ENCODE data around the gene DENND2C. TPM values are rescaled to one million over a fixed set of nuclear protein-coding genes. Genes with fewer than 3 reads are reported as not detected.

Gene DENND2C
- total and polyA plus RNA-seq, 4 donors, result 1.3 to 5.6 (median 3.4) TPM

DNA sequence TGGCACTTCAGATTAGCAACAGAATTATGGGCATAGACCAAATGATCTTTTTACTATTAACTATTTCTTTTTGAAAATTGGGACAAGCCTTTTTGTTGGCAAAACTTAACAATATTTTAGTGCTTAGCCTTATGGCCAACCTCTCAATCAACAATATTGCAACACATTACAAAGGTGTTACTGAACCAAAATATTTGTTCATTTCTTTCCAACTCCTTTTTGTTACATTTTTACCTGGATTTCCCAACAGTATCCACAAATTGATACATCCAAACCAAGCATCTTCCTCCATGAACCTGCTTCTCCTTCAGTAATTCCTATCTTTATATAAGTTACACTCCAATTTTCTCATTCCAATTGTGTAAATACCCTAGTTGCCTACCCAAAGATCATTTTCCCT, 27.0 kb upstream of the DENND2C start:
- peak in 1 of 2 donors; percentile 13 for TF ChIP-seq RXRA (IDR thresholded peaks at IDR 0.05)
- TF ChIP-seq TAF1 (conservative IDR thresholded peaks at IDR 0.05), result no peak
- TF ChIP-seq HNF4A (conservative IDR thresholded peaks at IDR 0.05), result peak in 1 of 2 donors; percentile 20
- TF ChIP-seq YY1 (IDR thresholded peaks at IDR 0.05), result no peak
- TF ChIP-seq, protein P1, sequence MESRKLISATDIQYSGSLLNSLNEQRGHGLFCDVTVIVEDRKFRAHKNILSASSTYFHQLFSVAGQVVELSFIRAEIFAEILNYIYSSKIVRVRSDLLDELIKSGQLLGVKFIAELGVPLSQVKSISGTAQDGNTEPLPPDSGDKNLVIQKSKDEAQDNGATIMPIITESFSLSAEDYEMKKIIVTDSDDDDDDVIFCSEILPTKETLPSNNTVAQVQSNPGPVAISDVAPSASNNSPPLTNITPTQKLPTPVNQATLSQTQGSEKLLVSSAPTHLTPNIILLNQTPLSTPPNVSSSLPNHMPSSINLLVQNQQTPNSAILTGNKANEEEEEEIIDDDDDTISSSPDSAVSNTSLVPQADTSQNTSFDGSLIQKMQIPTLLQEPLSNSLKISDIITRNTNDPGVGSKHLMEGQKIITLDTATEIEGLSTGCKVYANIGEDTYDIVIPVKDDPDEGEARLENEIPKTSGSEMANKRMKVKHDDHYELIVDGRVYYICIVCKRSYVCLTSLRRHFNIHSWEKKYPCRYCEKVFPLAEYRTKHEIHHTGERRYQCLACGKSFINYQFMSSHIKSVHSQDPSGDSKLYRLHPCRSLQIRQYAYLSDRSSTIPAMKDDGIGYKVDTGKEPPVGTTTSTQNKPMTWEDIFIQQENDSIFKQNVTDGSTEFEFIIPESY (IDR thresholded peaks at IDR 0.05), result no peak
- Histone ChIP-seq H3K9me3 (ENCODE audit: control insufficient read depth in 4 of 4, low read length in 3 of 4) (no peaks in the 10 kb centered on the region), H3K27ac (ENCODE audit: low read depth in 1 of 2, low read length in 2 of 2) (no peak overlapping the region), H3K36me3 (ENCODE audit: control insufficient read depth in 4 of 4, insufficient read depth in 3 of 4, low read depth in 1 of 4, low read length in 3 of 4) (no peaks in the 10 kb centered on the region), H3K27me3 (ENCODE audit: control insufficient read depth in 4 of 4, insufficient read depth in 4 of 4, low read length in 3 of 4) (no peaks in the 10 kb centered on the region), H3K9ac (ENCODE audit: low read depth in 1 of 2, low read length in 2 of 2) (no peak overlapping the region), H3K4me3 (ENCODE audit: low read depth in 1 of 3, low read length in 3 of 3) (no peak overlapping the region), H3K4me1 (ENCODE audit: control insufficient read depth in 4 of 4, insufficient read depth in 4 of 4, low read length in 3 of 4) (peaks cover 2 to 12% (median 4%) of the 10 kb centered on the region in 4 donors)
- no peak for DNase-seq (ENCODE audit: low spot score)

DNA sequence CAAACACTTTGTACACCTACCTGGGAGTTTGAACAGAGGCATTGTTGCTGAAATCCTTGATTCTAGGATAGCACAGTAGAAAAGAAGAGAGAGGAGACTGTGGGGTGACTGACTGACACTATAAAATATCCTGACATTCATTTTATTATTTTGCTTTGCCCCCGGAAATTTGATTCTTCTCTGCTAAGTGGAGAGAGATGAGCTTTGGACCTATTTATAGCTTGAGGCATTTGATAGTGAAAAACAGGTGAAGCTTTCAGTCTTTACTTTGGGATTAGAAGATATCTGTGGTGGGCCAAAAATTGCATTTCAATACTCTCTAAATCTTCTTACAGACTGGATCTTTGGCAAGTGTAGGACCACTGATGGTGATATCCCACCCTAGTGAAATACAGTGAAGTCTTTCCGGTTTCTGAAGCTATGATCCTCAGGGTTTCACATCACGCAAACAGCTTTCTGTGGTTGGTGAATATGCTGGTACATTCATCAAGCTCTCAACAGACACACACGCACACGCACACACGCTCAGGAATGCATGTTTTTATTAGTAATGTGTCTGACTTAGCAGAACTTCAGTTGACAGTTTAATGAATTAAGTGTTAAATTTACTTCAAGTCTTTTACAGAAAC, 25.7 kb upstream of the DENND2C start, which contains the start of gene AMPD1:
Gene AMPD1 (minus strand): TSS at position 117 of the 629 bp plus-strand sequence. CDS start 75 bp downstream, at position 42.
- no peak for TF ChIP-seq RAD21 (IDR thresholded peaks at IDR 0.05)
- TF ChIP-seq, protein P2, sequence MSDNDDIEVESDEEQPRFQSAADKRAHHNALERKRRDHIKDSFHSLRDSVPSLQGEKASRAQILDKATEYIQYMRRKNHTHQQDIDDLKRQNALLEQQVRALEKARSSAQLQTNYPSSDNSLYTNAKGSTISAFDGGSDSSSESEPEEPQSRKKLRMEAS (IDR thresholded peaks at IDR 0.05), result no peak
- TF ChIP-seq HNF4A (conservative IDR thresholded peaks at IDR 0.05), result no peak
- no peak for TF ChIP-seq GABPA (IDR thresholded peaks at IDR 0.05 in 1 of 2, conservative IDR thresholded peaks at IDR 0.05 in 1 of 2)
- no peak for TF ChIP-seq NR2F2 (IDR thresholded peaks at IDR 0.05)
- TF ChIP-seq, protein P3, sequence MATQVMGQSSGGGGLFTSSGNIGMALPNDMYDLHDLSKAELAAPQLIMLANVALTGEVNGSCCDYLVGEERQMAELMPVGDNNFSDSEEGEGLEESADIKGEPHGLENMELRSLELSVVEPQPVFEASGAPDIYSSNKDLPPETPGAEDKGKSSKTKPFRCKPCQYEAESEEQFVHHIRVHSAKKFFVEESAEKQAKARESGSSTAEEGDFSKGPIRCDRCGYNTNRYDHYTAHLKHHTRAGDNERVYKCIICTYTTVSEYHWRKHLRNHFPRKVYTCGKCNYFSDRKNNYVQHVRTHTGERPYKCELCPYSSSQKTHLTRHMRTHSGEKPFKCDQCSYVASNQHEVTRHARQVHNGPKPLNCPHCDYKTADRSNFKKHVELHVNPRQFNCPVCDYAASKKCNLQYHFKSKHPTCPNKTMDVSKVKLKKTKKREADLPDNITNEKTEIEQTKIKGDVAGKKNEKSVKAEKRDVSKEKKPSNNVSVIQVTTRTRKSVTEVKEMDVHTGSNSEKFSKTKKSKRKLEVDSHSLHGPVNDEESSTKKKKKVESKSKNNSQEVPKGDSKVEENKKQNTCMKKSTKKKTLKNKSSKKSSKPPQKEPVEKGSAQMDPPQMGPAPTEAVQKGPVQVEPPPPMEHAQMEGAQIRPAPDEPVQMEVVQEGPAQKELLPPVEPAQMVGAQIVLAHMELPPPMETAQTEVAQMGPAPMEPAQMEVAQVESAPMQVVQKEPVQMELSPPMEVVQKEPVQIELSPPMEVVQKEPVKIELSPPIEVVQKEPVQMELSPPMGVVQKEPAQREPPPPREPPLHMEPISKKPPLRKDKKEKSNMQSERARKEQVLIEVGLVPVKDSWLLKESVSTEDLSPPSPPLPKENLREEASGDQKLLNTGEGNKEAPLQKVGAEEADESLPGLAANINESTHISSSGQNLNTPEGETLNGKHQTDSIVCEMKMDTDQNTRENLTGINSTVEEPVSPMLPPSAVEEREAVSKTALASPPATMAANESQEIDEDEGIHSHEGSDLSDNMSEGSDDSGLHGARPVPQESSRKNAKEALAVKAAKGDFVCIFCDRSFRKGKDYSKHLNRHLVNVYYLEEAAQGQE (IDR thresholded peaks at IDR 0.05), result no peak
- no peak for TF ChIP-seq TAF1 (conservative IDR thresholded peaks at IDR 0.05)
- no peak for TF ChIP-seq HNF4G (IDR thresholded peaks at IDR 0.05)
- no peak for TF ChIP-seq FOXA1 (IDR thresholded peaks at IDR 0.05)
- no peak for TF ChIP-seq SP1 (IDR thresholded peaks at IDR 0.05)
- Histone ChIP-seq H3K9ac (ENCODE audit: low read depth in 1 of 2, low read length in 2 of 2) (no peak within 1 kb of the TSS), H3K36me3 (ENCODE audit: control insufficient read depth in 4 of 4, insufficient read depth in 3 of 4, low read depth in 1 of 4, low read length in 3 of 4) (no peaks in the 10 kb centered on the region), H3K4me3 (ENCODE audit: low read depth in 1 of 3, low read length in 3 of 3) (no peak within 1 kb of the TSS), H3K27me3 (ENCODE audit: control insufficient read depth in 4 of 4, insufficient read depth in 4 of 4, low read length in 3 of 4) (no peaks in the 10 kb centered on the region), H3K9me3 (ENCODE audit: control insufficient read depth in 4 of 4, low read length in 3 of 4) (no peaks in the 10 kb centered on the region), H3K4me1 (ENCODE audit: control insufficient read depth in 4 of 4, insufficient read depth in 4 of 4, low read length in 3 of 4) (peaks cover 2 to 12% (median 4%) of the 10 kb centered on the region in 4 donors), H3K27ac (ENCODE audit: low read depth in 1 of 2, low read length in 2 of 2) (no peak within 1 kb of the TSS)
- DNase-seq (ENCODE audit: low spot score), result no peak
- 90% methylated on average over 6 of the region's 6 CpGs for WGBS

All from liver (tissue), 9 donors.